D721Med (cell line): ENCODE measurements around the gene ALDH4A1.

Experiments
- DNase-seq: peaks from one replicate; pipeline ENCODE4 v3.0.0; 2011; ENCODE audit warnings: low spot score; ENCODE audit not compliant: insufficient read length
- FAIRE-seq: peaks from 2 replicates; lab custom pipeline; 2011; peaks lifted over from hg19 to GRCh38; lab: Jason Lieb, UNC
- CTCF ChIP-seq: IDR thresholded peaks from 2 replicates; pipeline ENCODE4 v1.5.1; 2012; ENCODE audit warnings: mild to moderate bottlenecking, control low read depth; ENCODE audit not compliant: insufficient read depth; ENCODE audit errors: missing control alignments

The ALDH4A1 gene

DNA sequence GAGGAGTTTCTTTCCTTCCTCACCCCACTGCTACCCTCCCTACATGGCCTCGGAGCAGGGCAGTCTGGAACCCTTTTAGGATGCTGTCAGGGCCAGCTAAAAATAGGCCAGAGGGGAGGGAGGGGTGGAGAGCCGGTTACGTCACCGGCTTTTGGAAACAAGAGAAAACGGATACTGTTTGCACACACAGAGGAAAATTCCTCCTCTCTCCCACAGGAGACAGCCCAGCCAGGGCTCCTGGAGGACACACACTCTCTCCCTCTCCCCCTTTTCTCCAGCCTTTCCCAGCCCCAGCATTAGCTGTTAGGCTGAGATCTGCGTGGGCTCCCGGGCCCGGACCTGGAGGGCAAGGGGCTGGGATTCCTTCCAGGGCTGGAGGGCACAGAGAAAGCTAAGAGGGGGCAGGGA is 20.0 kb upstream of the ALDH4A1 start:
- no peak for DNase-seq
- no peak for FAIRE-seq
- TF ChIP-seq CTCF, result no peak

- DNase-seq (no peak), FAIRE-seq (no peak)
- TF ChIP-seq CTCF, result no peak
Measured at GRCh38 chr1:18921516-18922251, 19.3 kb upstream of the ALDH4A1 start.

DNA sequence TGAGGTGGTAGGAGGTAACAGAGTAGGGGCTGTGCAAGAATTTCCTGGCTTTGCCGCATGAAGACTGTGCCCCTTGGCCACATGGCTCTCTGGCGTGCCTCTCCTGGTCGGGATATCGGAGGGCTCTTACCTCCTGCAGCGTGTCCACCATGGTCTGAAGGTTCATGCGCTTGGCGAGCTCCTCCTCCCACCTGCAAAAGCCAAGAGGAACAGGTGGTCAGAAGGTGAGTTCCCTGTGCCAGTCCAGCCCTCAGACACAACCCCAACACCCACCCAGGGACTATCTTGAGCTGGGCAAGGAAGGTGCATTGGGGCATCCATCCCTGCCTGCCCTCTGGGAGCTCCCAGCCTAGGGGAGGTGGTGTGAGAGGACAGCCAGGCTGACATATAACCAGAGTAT is 18.6 kb upstream of the ALDH4A1 start:
- no peak for TF ChIP-seq CTCF
- FAIRE-seq (no peak), DNase-seq (no peak)

DNA sequence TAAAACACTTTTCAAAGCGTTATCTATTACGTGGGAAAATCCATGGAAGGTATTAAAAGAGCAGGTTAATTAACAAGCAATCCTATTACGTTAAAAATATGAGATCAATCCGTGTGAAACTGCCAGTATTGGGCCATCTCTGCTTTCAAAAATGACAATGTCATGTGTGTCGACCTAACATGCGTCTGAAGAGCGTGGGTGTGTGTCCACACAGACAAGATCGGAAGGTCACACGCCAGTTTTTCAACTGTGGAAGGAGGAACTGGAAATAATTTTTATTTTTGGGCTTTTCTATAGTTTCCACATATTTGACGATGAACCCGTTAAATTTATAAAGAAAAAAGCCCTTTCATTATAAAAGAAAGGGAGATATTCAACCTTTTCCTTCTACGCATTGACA is 17.6 kb upstream of the ALDH4A1 start:
- FAIRE-seq, result no peak
- no peak for TF ChIP-seq CTCF

GRCh38 chr1:18919197-18919905 is 17.0 kb upstream of the ALDH4A1 start:
- TF ChIP-seq CTCF, result no peak
- DNase-seq, result no peak
- no peak for FAIRE-seq

More for the DNA sequence above, 17.6 kb upstream of the ALDH4A1 start:
- DNase-seq, result no peak

GRCh38 chr1:18918417-18918816 is 16.1 kb upstream of the ALDH4A1 start:
- no peak for TF ChIP-seq CTCF
- DNase-seq (no peak), FAIRE-seq (no peak)
